Breast epithelium (tissue), 4 donors: ENCODE measurements around the gene INPP4A. TPM values are rescaled to one million over a fixed set of nuclear protein-coding genes. Genes with fewer than 3 reads are reported as not detected.

Experiments
- DNase-seq, 2 donors: peaks; one replicate each; pipeline ENCODE4 v3.0.0-alpha.2; 2019; ENCODE audit warnings: low spot score in 2 of 2
- H3K27ac ChIP-seq, 2 donors: fragments of 200-600 bp; sonication (generic) in 1 of 2; one replicate each; pipeline ENCODE4 v1.5.1; 2016 to 2019; ENCODE audit warnings: mild to moderate bottlenecking in 1 of 2
- H3K27me3 ChIP-seq, 2 donors: fragments of 200-600 bp; sonication (generic) in 1 of 2; one replicate each; pipeline versions ENCODE4 v1.5.1 to v1.6.0; 2017 to 2019; ENCODE audit warnings: control low read depth in 1 of 2, mild to moderate bottlenecking in 1 of 2
- H3K36me3 ChIP-seq: fragments of 200-600 bp; one replicate; pipeline ENCODE4 v1.5.1; 2019
- H3K4me1 ChIP-seq, 2 donors: fragments of 200-600 bp; sonication (generic); one replicate each; pipeline ENCODE4 v1.5.1; 2016 to 2019; ENCODE audit warnings: control low read depth in 1 of 2
- H3K4me3 ChIP-seq, 3 donors: fragments of 200-600 bp; sonication (generic); 1 replicate in 2 of 3; 2 replicates in 1 of 3; pipeline ENCODE4 v1.5.1; 2016 to 2019; ENCODE audit warnings: mild to moderate bottlenecking in 3 of 3, moderate library complexity in 2 of 3
- H3K9me3 ChIP-seq, 2 donors: fragments of 200-600 bp; sonication (generic) in 1 of 2; one replicate each; pipeline ENCODE4 v1.5.1; 2016 to 2019; ENCODE audit warnings: control low read depth in 1 of 2
- POLR2A ChIP-seq: fragments of 450-650 bp; IDR thresholded peaks from one replicate; pipeline ENCODE4 v1.6.1; 2016; ENCODE audit warnings: antibody characterized with exemption, mild to moderate bottlenecking, moderate library complexity
- POLR2AphosphoS5 ChIP-seq, 3 donors: sonication (generic); formaldehyde crosslinking; IDR thresholded peaks; one replicate each; pipeline ENCODE4 v1.6.1; 2017; ENCODE audit warnings: antibody characterized with exemption in 3 of 3
- intact Hi-C: fragments of 100-400 bp; cut with DNase I; formaldehyde crosslinking; loops from one replicate; pipeline ENCODE4 v1.15.1; 2023; ENCODE audit warnings: low total_unique reads
- total RNA-seq, 3 donors: library from RNA; depleted of rRNA; stranded (reverse); fragments of >200 nt; gene quantifications; one replicate each; pipeline ENCODE4 v1.1.0, GENCODE V29; 2016
- TF ChIP-seq, protein P1 (sequence below), 3 donors: fragments of 450-650 bp; IDR thresholded peaks; one replicate each; pipeline ENCODE4 v1.5.1; 2016 to 2017; ENCODE audit warnings: antibody characterized with exemption in 3 of 3, mild to moderate bottlenecking in 3 of 3, moderate library complexity in 3 of 3

INPP4A gene
- total RNA-seq, 3 donors from 2014 or later = 22.6 to 35.4 (median 25.8) TPM

DNA sequence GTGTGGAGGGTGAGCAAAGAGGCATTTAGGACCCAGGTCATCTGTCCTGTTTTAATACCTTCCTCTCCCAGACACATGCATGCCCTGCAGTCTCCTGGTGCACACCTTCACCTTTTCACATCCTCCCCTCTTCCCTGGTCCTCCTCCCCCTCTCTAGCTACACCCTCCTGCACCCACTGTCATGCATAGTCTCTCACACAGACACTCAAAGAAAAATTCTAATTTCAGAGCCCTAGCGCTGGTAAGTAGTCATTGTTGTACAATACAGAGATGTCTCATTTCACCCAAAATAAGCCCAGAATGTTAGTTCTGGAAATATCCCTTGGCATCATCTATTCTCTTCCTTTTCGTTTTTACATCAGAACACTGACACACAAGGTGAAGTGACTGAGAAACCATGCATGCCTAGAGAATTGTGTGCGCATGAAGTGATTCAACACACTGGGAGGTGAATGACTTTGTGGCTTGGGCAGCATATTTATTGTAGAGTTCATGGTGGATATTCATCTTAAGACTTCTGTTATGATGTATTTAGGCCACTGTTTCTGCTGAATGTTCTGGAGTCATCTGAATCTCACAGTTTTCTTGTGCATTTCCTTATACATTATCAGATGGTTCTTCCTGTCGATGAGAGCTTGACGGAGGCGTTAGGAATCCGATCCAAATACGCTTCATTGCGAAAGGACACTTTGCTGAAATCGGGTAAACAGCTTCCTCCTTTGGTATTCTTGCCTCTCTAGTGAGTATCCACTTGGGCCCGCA, 93.8 kb downstream of the INPP4A start:
- no peaks in the 10 kb centered on the region for H3K27me3 ChIP-seq
- H3K27ac ChIP-seq = no peak overlapping the region

DNA sequence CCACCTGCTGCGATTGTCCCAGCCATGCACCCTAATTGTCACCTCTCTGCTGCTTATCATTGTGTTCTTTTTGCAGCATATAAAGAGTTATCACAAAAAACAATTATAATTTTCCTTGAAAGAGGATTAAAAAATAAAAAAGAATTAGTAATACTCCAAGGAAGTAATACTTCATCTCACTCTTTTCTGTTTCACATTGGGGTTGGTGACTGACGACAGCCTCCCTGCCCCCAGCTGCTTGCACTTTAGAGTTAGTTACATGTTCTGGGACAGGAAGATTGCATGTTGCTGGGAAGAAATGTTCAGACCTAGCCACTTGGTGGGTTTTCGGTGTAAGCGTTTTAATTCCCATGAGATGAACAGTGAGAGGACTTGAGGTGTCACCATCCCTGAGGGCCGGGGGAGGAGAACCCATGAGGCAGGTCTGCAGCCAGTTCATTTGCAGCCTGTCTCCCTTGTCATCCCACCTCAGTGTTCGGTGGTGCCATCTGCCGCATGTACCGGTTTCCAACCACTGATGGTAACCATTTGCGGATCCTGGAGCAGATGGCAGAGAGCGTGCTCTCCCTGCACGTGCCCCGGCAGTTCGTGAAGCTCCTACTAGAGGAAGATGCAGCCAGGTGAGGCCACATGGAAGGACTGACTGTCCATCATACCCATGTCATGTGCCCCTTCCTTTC, 94.5 kb downstream of the INPP4A start:
- no peaks in the 10 kb centered on the region for H3K36me3 ChIP-seq
- TF ChIP-seq, protein P1, sequence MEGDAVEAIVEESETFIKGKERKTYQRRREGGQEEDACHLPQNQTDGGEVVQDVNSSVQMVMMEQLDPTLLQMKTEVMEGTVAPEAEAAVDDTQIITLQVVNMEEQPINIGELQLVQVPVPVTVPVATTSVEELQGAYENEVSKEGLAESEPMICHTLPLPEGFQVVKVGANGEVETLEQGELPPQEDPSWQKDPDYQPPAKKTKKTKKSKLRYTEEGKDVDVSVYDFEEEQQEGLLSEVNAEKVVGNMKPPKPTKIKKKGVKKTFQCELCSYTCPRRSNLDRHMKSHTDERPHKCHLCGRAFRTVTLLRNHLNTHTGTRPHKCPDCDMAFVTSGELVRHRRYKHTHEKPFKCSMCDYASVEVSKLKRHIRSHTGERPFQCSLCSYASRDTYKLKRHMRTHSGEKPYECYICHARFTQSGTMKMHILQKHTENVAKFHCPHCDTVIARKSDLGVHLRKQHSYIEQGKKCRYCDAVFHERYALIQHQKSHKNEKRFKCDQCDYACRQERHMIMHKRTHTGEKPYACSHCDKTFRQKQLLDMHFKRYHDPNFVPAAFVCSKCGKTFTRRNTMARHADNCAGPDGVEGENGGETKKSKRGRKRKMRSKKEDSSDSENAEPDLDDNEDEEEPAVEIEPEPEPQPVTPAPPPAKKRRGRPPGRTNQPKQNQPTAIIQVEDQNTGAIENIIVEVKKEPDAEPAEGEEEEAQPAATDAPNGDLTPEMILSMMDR (IDR thresholded peaks at IDR 0.05) = no peak
- DNase-seq = no peak
- no peak overlapping the region for H3K27ac ChIP-seq
- H3K4me3 ChIP-seq = no peak overlapping the region
- intact Hi-C loops = loop anchor here (1.0 kb wide), 1 partner anchor 20 kb away; no protein-coding TSS in a partner anchor
- H3K9me3 ChIP-seq = no peaks in the 10 kb centered on the region
- no peaks in the 10 kb centered on the region for H3K27me3 ChIP-seq
- no peaks in the 10 kb centered on the region for H3K4me1 ChIP-seq

More for the DNA sequence above, 93.8 kb downstream of the INPP4A start:
- no peak overlapping the region for H3K4me3 ChIP-seq
- TF ChIP-seq POLR2A (no peak), POLR2AphosphoS5 (IDR thresholded peaks at IDR 0.05) (no peak)
- TF ChIP-seq, protein P1 (IDR thresholded peaks at IDR 0.05) = no peak
- DNase-seq = no peak
- intact Hi-C loops = loop anchor here (1.0 kb wide), 1 partner anchor 21 kb away; no protein-coding TSS in a partner anchor
- no peaks in the 10 kb centered on the region for H3K36me3 ChIP-seq
- no peaks in the 10 kb centered on the region for H3K4me1 ChIP-seq
- no peaks in the 10 kb centered on the region for H3K9me3 ChIP-seq

DNA sequence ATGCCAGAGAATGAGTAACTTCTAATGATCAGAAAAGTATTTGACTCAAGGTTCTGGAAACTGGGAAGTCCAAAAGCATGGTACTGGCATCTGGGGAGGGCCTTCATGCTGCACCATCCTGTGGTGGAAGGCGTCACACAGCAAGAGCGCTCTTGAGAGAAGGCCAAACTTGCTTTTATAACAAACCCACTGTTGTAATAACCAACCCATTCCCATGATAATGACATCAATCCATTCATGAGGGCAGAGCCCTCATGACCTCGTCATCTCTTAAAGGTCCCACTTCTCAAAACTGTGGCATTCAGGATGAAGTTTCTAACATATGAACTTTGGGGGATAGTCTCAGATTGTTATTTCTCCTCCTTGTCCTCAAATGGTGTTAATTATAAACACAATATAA, 95.9 kb downstream of the INPP4A start:
- H3K36me3 ChIP-seq = no peaks in the 10 kb centered on the region
- intact Hi-C loops = no loop called here
- no peaks in the 10 kb centered on the region for H3K9me3 ChIP-seq
- TF ChIP-seq, protein P1 (IDR thresholded peaks at IDR 0.05) = no peak
- no peak for TF ChIP-seq POLR2AphosphoS5 (IDR thresholded peaks at IDR 0.05)
- TF ChIP-seq POLR2A = no peak
- H3K4me3 ChIP-seq = no peak overlapping the region
- no peaks in the 10 kb centered on the region for H3K4me1 ChIP-seq
- H3K27me3 ChIP-seq = no peaks in the 10 kb centered on the region
- no peak for DNase-seq
- no peak overlapping the region for H3K27ac ChIP-seq

DNA sequence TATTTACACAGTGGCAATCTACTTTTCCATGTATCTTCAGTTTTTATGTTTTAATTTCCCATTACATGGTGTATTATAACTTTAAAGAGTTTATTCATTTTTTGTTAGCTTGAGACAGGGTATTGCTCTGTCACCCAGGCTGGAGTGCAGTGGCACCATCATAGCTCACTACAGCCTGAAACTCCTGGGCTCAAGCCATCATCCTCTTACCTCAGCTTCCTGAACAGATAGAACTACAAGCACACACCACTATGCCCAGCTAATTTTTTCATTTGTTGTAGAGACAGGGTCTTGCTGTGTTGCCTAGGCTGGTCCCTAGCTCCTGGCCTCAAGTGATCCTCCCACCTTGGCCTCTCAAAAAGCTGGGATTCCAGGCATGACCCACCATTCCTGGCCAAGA, 96.8 kb downstream of the INPP4A start:
- no peaks in the 10 kb centered on the region for H3K36me3 ChIP-seq
- intact Hi-C loops = no loop called here

More for the DNA sequence above, 96.8 kb downstream of the INPP4A start:
- Histone ChIP-seq H3K4me1 (no peaks in the 10 kb centered on the region), H3K27me3 (no peaks in the 10 kb centered on the region), H3K9me3 (no peaks in the 10 kb centered on the region), H3K4me3 (no peak overlapping the region), H3K27ac (peak overlapping the region in 1 of 2 donors; percentile 6)
- no peak for TF ChIP-seq POLR2A
- TF ChIP-seq POLR2AphosphoS5 (IDR thresholded peaks at IDR 0.05) = no peak
- TF ChIP-seq, protein P1 (IDR thresholded peaks at IDR 0.05) = no peak
- DNase-seq = no peak
